Activated CD8-positive, alpha-beta memory T cell treated with anti-CD3 and anti-CD28 coated beads for 4 hours (primary cell): ENCODE results near the gene PRSS56.
A peak's percentile ranks its signal among the peaks of the same experiment; 100 is the strongest.
"Not testable (repeated sequence)": the region's sequence is repeated elsewhere in the genome, so short reads cannot be mapped to it uniquely, and the experiment has no call there.

Source experiments
- DNase-seq, 2 donors: peaks; one replicate each; pipeline ENCODE4 v3.0.0-alpha.2; 2020; ENCODE audit warnings: low read depth in 2 of 2

Gene PRSS56

GRCh38 chr2:232541961-232542714 is 21.9 kb downstream of the PRSS56 start:
- no peak for DNase-seq

GRCh38 chr2:232542715-232543467 is 22.7 kb downstream of the PRSS56 start:
- DNase-seq, result no peak

- no peak for DNase-seq
Observed at GRCh38 chr2:232543491-232543890, 23.3 kb downstream of the PRSS56 start.

GRCh38 chr2:232543928-232544631 is 23.9 kb downstream of the PRSS56 start:
- DNase-seq, result no peak

- DNase-seq, result no peak
Observed at GRCh38 chr2:232544674-232545073, 24.5 kb downstream of the PRSS56 start.

- DNase-seq, result no peak
Observed at GRCh38 chr2:232545511-232546375, 25.6 kb downstream of the PRSS56 start.

GRCh38 chr2:232547991-232548390 is 27.8 kb downstream of the PRSS56 start:
- no peak for DNase-seq

GRCh38 chr2:232549655-232550353 is 29.6 kb downstream of the PRSS56 start:
- DNase-seq, result no peak

GRCh38 chr2:232550354-232551249 is 30.4 kb downstream of the PRSS56 start, which contains the start of the genes EIF4E2 and TIGD1:
Gene EIF4E2 (plus strand): TSS chr2:232550689. CDS start chr2:232550725, 36 bp downstream.
Gene TIGD1 (minus strand): TSS chr2:232550557. CDS start chr2:232549882, 675 bp downstream.
- peak; percentile 82 to 84 for DNase-seq

- DNase-seq, result no peak
Observed at GRCh38 chr2:232551250-232551638, 31.1 kb downstream of the PRSS56 start.

- DNase-seq, result no peak
Observed at GRCh38 chr2:232551776-232552175, 31.6 kb downstream of the PRSS56 start.

GRCh38 chr2:232556426-232556825 is 36.2 kb downstream of the PRSS56 start:
- DNase-seq, result no peak

- DNase-seq, result no peak
Observed at GRCh38 chr2:232562515-232563151, 42.4 kb downstream of the PRSS56 start.

- DNase-seq, result no peak
Observed at GRCh38 chr2:232563580-232563979, 43.4 kb downstream of the PRSS56 start.

GRCh38 chr2:232567721-232568120 is 47.5 kb downstream of the PRSS56 start:
- DNase-seq, result no peak

- no peak for DNase-seq
Observed at GRCh38 chr2:232568161-232568560, 48.0 kb downstream of the PRSS56 start.

GRCh38 chr2:232569541-232569940 is 49.4 kb downstream of the PRSS56 start:
- DNase-seq, result no peak

- not testable (repeated sequence) for DNase-seq
Observed at GRCh38 chr2:232570481-232570880, 50.3 kb downstream of the PRSS56 start.

GRCh38 chr2:232571026-232571474 is 50.9 kb downstream of the PRSS56 start:
- no peak for DNase-seq
